ENCODE data around the gene PJA1. TPM values are rescaled to one million over a fixed set of nuclear protein-coding genes. Genes with fewer than 3 reads are reported as not detected.

The PJA1 gene
- total RNA-seq, 2 experiments from 2014 or later: 36.5 to 37.6 TPM

GRCh38 chrX:69117876-69118526 lies 47.3 kb downstream of the PJA1 start:
- no peaks in the 10 kb centered on the region for H3K4me1 Mint-ChIP-seq (ENCODE audit: low read depth)
- DNase-seq: no peak
- H3K27ac Mint-ChIP-seq: no peak overlapping the region
- POLR2A ChIA-PET: no interaction called here
- CTCF ChIA-PET: no interaction called here
- H3K4me3 Mint-ChIP-seq: no peak overlapping the region
- Histone ChIP-seq H3K4me3 (ENCODE audit: low read length) (no peak overlapping the region), H3K4me1 (ENCODE audit: insufficient read depth, low read length) (no peaks in the 10 kb centered on the region), H3K9me3 (ENCODE audit: control insufficient read depth in 1 of 2, insufficient read depth in 1 of 2, low read length in 2 of 2) (no peaks in the 10 kb centered on the region), H3K27ac (ENCODE audit: low read depth in 1 of 2, low read length in 2 of 2) (no peak overlapping the region), H3K36me3 (ENCODE audit: insufficient read depth, low read length) (no peaks in the 10 kb centered on the region), H3K27me3 (ENCODE audit: control insufficient read depth in 1 of 2, insufficient read depth in 2 of 2, low read length in 2 of 2) (no peaks in the 10 kb centered on the region)
- no peaks in the 10 kb centered on the region for H3K36me3 Mint-ChIP-seq (ENCODE audit: low read depth)
- no peaks in the 10 kb centered on the region for H3K9me3 Mint-ChIP-seq
- peaks cover 4% of the 10 kb centered on the region for H3K27me3 Mint-ChIP-seq
- no peak for ATAC-seq (ENCODE audit: poor library complexity)
- TF ChIP-seq, protein P1, sequence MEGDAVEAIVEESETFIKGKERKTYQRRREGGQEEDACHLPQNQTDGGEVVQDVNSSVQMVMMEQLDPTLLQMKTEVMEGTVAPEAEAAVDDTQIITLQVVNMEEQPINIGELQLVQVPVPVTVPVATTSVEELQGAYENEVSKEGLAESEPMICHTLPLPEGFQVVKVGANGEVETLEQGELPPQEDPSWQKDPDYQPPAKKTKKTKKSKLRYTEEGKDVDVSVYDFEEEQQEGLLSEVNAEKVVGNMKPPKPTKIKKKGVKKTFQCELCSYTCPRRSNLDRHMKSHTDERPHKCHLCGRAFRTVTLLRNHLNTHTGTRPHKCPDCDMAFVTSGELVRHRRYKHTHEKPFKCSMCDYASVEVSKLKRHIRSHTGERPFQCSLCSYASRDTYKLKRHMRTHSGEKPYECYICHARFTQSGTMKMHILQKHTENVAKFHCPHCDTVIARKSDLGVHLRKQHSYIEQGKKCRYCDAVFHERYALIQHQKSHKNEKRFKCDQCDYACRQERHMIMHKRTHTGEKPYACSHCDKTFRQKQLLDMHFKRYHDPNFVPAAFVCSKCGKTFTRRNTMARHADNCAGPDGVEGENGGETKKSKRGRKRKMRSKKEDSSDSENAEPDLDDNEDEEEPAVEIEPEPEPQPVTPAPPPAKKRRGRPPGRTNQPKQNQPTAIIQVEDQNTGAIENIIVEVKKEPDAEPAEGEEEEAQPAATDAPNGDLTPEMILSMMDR (IDR thresholded peaks at IDR 0.05): no peak
- intact Hi-C loops (cut with DNase I, micrococcal nuclease): no loop called here

GRCh38 chrX:69116077-69116476 lies 49.2 kb downstream of the PJA1 start:
- ATAC-seq (ENCODE audit: poor library complexity) (no peak), DNase-seq (no peak)
- no peaks in the 10 kb centered on the region for H3K36me3 Mint-ChIP-seq (ENCODE audit: low read depth)
- no peaks in the 10 kb centered on the region for H3K27me3 Mint-ChIP-seq
- intact Hi-C loops (cut with DNase I, micrococcal nuclease): no loop called here
- ChIA-PET CTCF (no interaction called here), POLR2A (no interaction called here)
- no peaks in the 10 kb centered on the region for H3K4me1 ChIP-seq (ENCODE audit: insufficient read depth, low read length)
- no peaks in the 10 kb centered on the region for H3K4me1 Mint-ChIP-seq (ENCODE audit: low read depth)
- no peaks in the 10 kb centered on the region for H3K27me3 ChIP-seq (ENCODE audit: control insufficient read depth in 1 of 2, insufficient read depth in 2 of 2, low read length in 2 of 2)
- no peaks in the 10 kb centered on the region for H3K9me3 Mint-ChIP-seq
- no peaks in the 10 kb centered on the region for H3K9me3 ChIP-seq (ENCODE audit: control insufficient read depth in 1 of 2, insufficient read depth in 1 of 2, low read length in 2 of 2)
- H3K36me3 ChIP-seq (ENCODE audit: insufficient read depth, low read length): no peaks in the 10 kb centered on the region
- H3K4me3 Mint-ChIP-seq: no peak overlapping the region
- H3K4me3 ChIP-seq (ENCODE audit: low read length): no peak overlapping the region
- H3K27ac Mint-ChIP-seq: no peak overlapping the region
- TF ChIP-seq, protein P1 (IDR thresholded peaks at IDR 0.05): no peak
- H3K27ac ChIP-seq (ENCODE audit: low read depth in 1 of 2, low read length in 2 of 2): no peak overlapping the region

DNA sequence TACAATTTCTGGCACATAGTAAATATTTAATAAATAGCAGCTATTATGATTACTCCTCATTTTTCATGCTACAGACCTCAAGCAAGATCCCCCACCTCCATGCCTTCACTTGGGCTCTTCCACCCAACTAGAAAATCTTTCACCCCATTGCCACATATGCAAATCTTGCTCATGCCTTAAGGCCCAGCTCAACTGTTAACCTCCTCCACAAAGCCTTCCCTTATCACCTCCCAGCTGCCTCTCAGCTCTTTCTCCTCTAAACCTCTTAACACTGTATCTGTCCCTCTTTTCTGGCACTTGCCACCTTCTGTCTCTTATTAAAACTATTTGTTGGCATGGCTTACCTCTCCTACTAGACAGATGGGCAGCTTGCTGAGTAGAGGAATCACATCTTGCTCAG lies 51.5 kb downstream of the PJA1 start:
- H3K36me3 Mint-ChIP-seq (ENCODE audit: low read depth): no peaks in the 10 kb centered on the region
- no peak overlapping the region for H3K4me3 ChIP-seq (ENCODE audit: low read length)
- no peak overlapping the region for H3K4me3 Mint-ChIP-seq
- DNase-seq (no peak), ATAC-seq (ENCODE audit: poor library complexity) (no peak)
- no peaks in the 10 kb centered on the region for H3K9me3 ChIP-seq (ENCODE audit: control insufficient read depth in 1 of 2, insufficient read depth in 1 of 2, low read length in 2 of 2)
- no peaks in the 10 kb centered on the region for H3K4me1 ChIP-seq (ENCODE audit: insufficient read depth, low read length)
- no peaks in the 10 kb centered on the region for H3K27me3 Mint-ChIP-seq
- H3K27ac ChIP-seq (ENCODE audit: low read depth in 1 of 2, low read length in 2 of 2): no peak overlapping the region
- H3K27ac Mint-ChIP-seq: no peak overlapping the region
- no peaks in the 10 kb centered on the region for H3K36me3 ChIP-seq (ENCODE audit: insufficient read depth, low read length)
- TF ChIP-seq, protein P1 (IDR thresholded peaks at IDR 0.05): no peak
- ChIA-PET POLR2A (no interaction called here), CTCF (no interaction called here)
- intact Hi-C loops (cut with DNase I, micrococcal nuclease): no loop called here
- no peaks in the 10 kb centered on the region for H3K9me3 Mint-ChIP-seq
- no peaks in the 10 kb centered on the region for H3K27me3 ChIP-seq (ENCODE audit: control insufficient read depth in 1 of 2, insufficient read depth in 2 of 2, low read length in 2 of 2)
- no peaks in the 10 kb centered on the region for H3K4me1 Mint-ChIP-seq (ENCODE audit: low read depth)
